Right lobe of liver (tissue), 6 donors: Measurements from ENCODE around the gene CHD9NB. TPM values are rescaled to one million over a fixed set of nuclear protein-coding genes. Genes with fewer than 3 reads are reported as not detected.
A peak's percentile ranks its signal among the peaks of the same experiment; 100 is the strongest.
"Not testable (repeated sequence)": the region's sequence is repeated elsewhere in the genome, so short reads cannot be mapped to it uniquely, and the experiment has no call there.

Experiments
- ATAC-seq, 4 donors: fragments of 200-7000 bp; cut with Tn5 transposase; one replicate each; pipeline ENCODE4 v1.9.1; 2020; ENCODE audit warnings: mild to moderate bottlenecking in 4 of 4, moderate library complexity in 4 of 4
- DNase-seq, 3 donors: peaks; one replicate each; pipeline ENCODE4 v3.0.0-alpha.2; 2020
- H3K27ac ChIP-seq, 3 donors: fragments of 200-600 bp; one replicate each; pipeline ENCODE4 v1.8.0; 2022
- H3K27me3 ChIP-seq, 2 donors: fragments of 200-600 bp; one replicate each; pipeline ENCODE4 v1.8.0; 2022
- H3K36me3 ChIP-seq, 4 donors: fragments of 200-600 bp; sonication (generic) in 1 of 4; one replicate each; pipeline versions ENCODE4 v1.5.1 to v1.8.0; 2017 to 2022; ENCODE audit warnings: control low read depth in 1 of 4
- H3K4me1 ChIP-seq, 4 donors: fragments of 200-600 bp; sonication (generic) in 1 of 4; one replicate each; pipeline versions ENCODE4 v1.5.1 to v1.8.0; 2017 to 2022; ENCODE audit warnings: control low read depth in 1 of 4
- H3K4me3 ChIP-seq, 3 donors: fragments of 200-600 bp; one replicate each; pipeline ENCODE4 v1.8.0; 2022
- H3K9me3 ChIP-seq, 4 donors: fragments of 200-600 bp; sonication (generic) in 1 of 4; one replicate each; pipeline versions ENCODE4 v1.5.1 to v1.8.0; 2017 to 2022; ENCODE audit warnings: control low read depth in 1 of 4
- CTCF ChIP-seq, 4 donors: fragments of 200-600 bp in 3 of 4; fragments of 450-650 bp in 1 of 4; IDR thresholded peaks; one replicate each; pipeline versions ENCODE4 v1.5.1 to v1.8.0; 2016 to 2022; ENCODE audit warnings: antibody characterized with exemption in 4 of 4, mild to moderate bottlenecking in 2 of 4
- POLR2A ChIP-seq: fragments of 450-650 bp; IDR thresholded peaks from one replicate; pipeline ENCODE4 v1.6.1; 2017; ENCODE audit warnings: antibody characterized with exemption, mild to moderate bottlenecking
- WGBS: methylation state at CpG from one replicate; pipeline ENCODE4 v1.1.6; 2018; ENCODE audit warnings: low coverage, low lambda C conversion rate; ENCODE audit not compliant: insufficient coverage; ENCODE audit errors: missing lambda C conversion rate; 5-methylcytosine and 5-hydroxymethylcytosine counted together
- intact Hi-C, 2 donors: fragments of 100-400 bp; cut with DNase I; formaldehyde crosslinking; loops; one replicate each; pipeline versions ENCODE4 v1.11.2 to v1.14.1; 2022
- total RNA-seq, 6 experiments: library from RNA; depleted of rRNA in 2 of 6; stranded (reverse); fragments of >200 nt in 2 of 6; fragmentation: NEBNext Ultra II Directional in 3 of 6; extraction: Animal tissue kit (Norgen Biotek cat#: 25700) in 3 of 6; gene quantifications; one replicate each; pipeline versions ENCODE4 v1.1.0 to v1.2.4, GENCODE V29; 2016 to 2023
- donor health status: DM: no; HTN: yes; CAD: no.
- donor health status: DM: no; HTN: no; CAD: no.
- donor health status: DM: no; HTN: no; CAD: no.
- donor health status: DM: no; HTN: yes; CAD: no.
- donor health status: DM: no; HTN: yes; CAD: no.

The CHD9NB gene
- total RNA-seq, 6 experiments from 2014 or later = 0.25 to 0.59 (median 0.39) TPM; not detected in 2

DNA sequence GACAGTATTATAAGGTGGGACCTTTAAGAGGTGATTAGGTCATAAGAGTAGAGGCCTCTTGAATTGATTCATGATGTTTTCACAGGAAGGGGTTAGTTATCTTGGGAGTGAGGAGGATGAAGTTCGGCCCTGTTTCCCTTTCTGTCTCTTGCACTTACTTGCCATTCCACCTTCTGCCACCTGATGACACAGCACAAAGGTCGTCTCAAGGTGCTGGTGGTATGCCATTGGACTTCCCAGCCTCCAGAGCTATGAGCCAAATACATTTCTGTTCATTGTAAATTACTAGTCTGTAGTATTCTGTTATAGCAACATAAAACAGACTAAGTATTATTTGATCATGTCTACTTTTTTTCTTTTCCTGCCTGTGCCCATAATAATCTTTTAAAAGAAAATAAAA is 25.6 kb upstream of the CHD9NB start:
- no CpG with 5 or more reads among the region's 2 CpGs for WGBS
- TF ChIP-seq CTCF (IDR thresholded peaks at IDR 0.05) (no peak), POLR2A (no peak)
- DNase-seq (no peak), ATAC-seq (no peak)
- no peaks in the 10 kb centered on the region for H3K9me3 ChIP-seq
- H3K27me3 ChIP-seq = no peaks in the 10 kb centered on the region
- intact Hi-C loops = no loop called here
- no peak overlapping the region for H3K4me3 ChIP-seq
- no peak overlapping the region for H3K27ac ChIP-seq
- peaks cover 0 to 34% (median 15%) of the 10 kb centered on the region in 4 donors for H3K4me1 ChIP-seq
- no peaks in the 10 kb centered on the region for H3K36me3 ChIP-seq

DNA sequence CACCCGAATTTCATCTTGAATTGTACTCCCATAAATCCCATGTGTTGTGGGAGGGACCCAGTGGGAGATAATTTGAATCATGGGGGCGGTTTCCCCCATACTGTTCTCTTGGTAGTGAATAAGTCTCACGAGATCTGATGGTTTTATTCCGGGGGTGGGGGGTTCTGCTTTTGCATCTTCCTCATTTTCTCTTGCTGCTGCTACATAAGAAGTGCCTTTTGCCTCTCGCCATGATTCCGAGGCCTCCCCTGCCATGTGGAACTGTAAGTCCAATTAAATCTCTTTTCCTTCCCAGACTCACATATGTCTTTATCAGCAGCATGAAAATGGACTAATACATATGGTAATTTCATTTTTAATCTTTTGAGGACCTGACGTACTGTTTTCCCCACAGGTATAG is 22.8 kb upstream of the CHD9NB start:
- ATAC-seq, intact Hi-C loops: not testable (repeated sequence)

GRCh38 chr16:53074296-53074695 is 21.6 kb upstream of the CHD9NB start:
- WGBS = 40% methylated on average over 2 of the region's 3 CpGs

More for the DNA sequence above, 22.8 kb upstream of the CHD9NB start:
- H3K27ac ChIP-seq, H3K9me3 ChIP-seq, H3K36me3 ChIP-seq, DNase-seq, H3K4me3 ChIP-seq, H3K27me3 ChIP-seq: not testable (repeated sequence)
- 69% methylated on average over 7 of the region's 7 CpGs for WGBS
- peaks cover 0 to 25% (median 10%) of the 10 kb centered on the region in 4 donors for H3K4me1 ChIP-seq

DNA sequence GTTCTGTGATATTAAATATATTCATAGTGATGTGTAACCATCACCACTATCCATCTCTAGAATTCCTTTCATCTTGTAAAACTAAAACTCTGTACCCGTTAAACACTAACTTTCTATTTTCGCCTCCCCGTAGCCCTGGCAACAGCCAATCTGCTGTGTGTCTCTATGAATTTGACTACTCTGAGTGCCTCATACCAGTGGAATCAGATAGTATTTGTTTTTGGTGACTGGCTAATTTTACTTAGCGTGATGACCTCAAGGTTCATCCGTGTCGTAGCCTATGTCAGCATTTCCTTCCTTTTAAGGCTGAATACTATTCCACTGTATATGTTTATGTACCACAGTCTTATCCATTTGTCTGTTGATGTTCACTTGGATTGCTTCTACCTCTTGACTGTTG is 20.3 kb upstream of the CHD9NB start:
- no peak for DNase-seq
- 78% methylated on average over 6 of the region's 6 CpGs for WGBS
- H3K27ac ChIP-seq = no peak overlapping the region

More at GRCh38 chr16:53074296-53074695, 21.6 kb upstream of the CHD9NB start:
- ATAC-seq, DNase-seq, H3K4me3 ChIP-seq, intact Hi-C loops, H3K36me3 ChIP-seq, H3K27ac ChIP-seq, H3K27me3 ChIP-seq, H3K9me3 ChIP-seq: not testable (repeated sequence)
- H3K4me1 ChIP-seq = peaks cover 0 to 23% (median 8%) of the 10 kb centered on the region in 4 donors

DNA sequence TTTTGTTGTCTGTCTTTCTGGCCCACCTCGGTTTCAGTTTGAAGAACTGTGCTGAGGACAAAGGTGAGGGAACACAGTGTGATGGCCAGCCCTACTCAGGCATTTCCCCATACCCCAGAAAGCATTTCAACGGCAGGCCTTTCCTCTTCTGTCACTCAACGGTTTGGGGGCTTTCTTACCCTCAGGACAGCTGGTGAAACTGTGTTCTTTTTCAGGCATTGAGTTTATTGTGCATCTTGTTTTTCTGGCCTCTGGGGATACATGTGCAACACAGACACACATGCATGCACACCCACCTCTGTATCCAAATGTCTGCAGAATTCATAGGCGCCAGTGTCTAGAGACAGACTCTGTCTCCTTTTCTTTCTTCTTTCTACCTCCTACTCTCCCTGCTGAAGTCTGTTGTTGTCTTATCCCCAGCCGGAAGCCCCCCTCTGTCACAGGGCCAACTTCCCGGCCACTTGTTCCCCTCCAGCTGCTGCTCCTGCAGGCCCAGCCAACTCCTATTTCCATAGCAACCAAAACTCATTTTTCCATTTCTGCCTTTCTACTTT is 19.1 kb upstream of the CHD9NB start:
- Histone ChIP-seq H3K27me3 (no peaks in the 10 kb centered on the region), H3K36me3 (peaks cover 0 to 7% (median 0%) of the 10 kb centered on the region in 4 donors), H3K27ac (peak overlapping the region in 2 of 3 donors; percentile 41 to 56), H3K4me3 (no peak overlapping the region), H3K4me1 (peaks cover 0 to 19% (median 5%) of the 10 kb centered on the region in 4 donors), H3K9me3 (no peaks in the 10 kb centered on the region)
- DNase-seq (peak; percentile 67 to 70 (median 69)), ATAC-seq (peak; percentile 82 to 89 (median 88))
- WGBS = 7% methylated on average over 6 of the region's 6 CpGs
- TF ChIP-seq POLR2A (no peak), CTCF (IDR thresholded peaks at IDR 0.05) (no peak)
- intact Hi-C loops = no loop called here

More for the DNA sequence above, 20.3 kb upstream of the CHD9NB start:
- Histone ChIP-seq H3K36me3 (peaks cover 0 to 3% (median 0%) of the 10 kb centered on the region in 4 donors), H3K4me1 (peaks cover 0 to 26% (median 8%) of the 10 kb centered on the region in 4 donors), H3K4me3 (no peak overlapping the region), H3K9me3 (no peaks in the 10 kb centered on the region), H3K27me3 (no peaks in the 10 kb centered on the region)
- peak in 1 of 4 donors; percentile 54 for ATAC-seq
- TF ChIP-seq CTCF (IDR thresholded peaks at IDR 0.05) (no peak), POLR2A (no peak)
- intact Hi-C loops = no loop called here
